MM.1S (cell line): Measurements from ENCODE around the gene CTSW.

Experiments
- DNase-seq: peaks from one replicate; pipeline ENCODE4 v3.0.0-alpha.2; 2015
- H2AFZ ChIP-seq: fragments of 300-600 bp; sonication (generic); 2 replicates; pipeline ENCODE4 v1.6.0; 2016; ENCODE audit warnings: antibody characterized with exemption, low read length
- H3F3A ChIP-seq: fragments of 300-600 bp; sonication (generic); 2 replicates; pipeline ENCODE4 v1.6.1; 2016; ENCODE audit warnings: mild to moderate bottlenecking, antibody characterized with exemption, low read length, moderate library complexity, mixed read lengths; ENCODE audit not compliant: insufficient read depth
- H3K27ac ChIP-seq: fragments of 300-600 bp; sonication (generic); 2 replicates; pipeline ENCODE4 v1.5.1; 2016; ENCODE audit warnings: mild to moderate bottlenecking, low read length
- H3K27me3 ChIP-seq: fragments of 300-600 bp; sonication (generic); replicated peaks from 2 replicates; pipeline ENCODE4 v1.6.0; 2016; ENCODE audit warnings: low read length; ENCODE audit not compliant: insufficient read depth
- H3K36me3 ChIP-seq: fragments of 300-600 bp; sonication (generic); replicated peaks from 2 replicates; pipeline ENCODE4 v1.6.1; 2016; ENCODE audit warnings: mild to moderate bottlenecking, low read length, mixed read lengths; ENCODE audit not compliant: insufficient read depth
- H3K4me1 ChIP-seq: fragments of 300-600 bp; sonication (generic); 2 replicates; pipeline ENCODE4 v1.6.1; 2016; ENCODE audit warnings: low read length, mixed read lengths
- H3K4me2 ChIP-seq: fragments of 300-600 bp; sonication (generic); 2 replicates; pipeline ENCODE4 v1.6.0; 2016; ENCODE audit warnings: low read depth, low read length
- H3K4me3 ChIP-seq: fragments of 300-600 bp; sonication (generic); 2 replicates; pipeline ENCODE4 v1.5.1; 2016; ENCODE audit warnings: low read length, mixed read lengths
- H3K79me2 ChIP-seq: fragments of 300-600 bp; sonication (generic); 2 replicates; pipeline ENCODE4 v1.6.1; 2016; ENCODE audit warnings: mixed run types, low read length, mixed read lengths
- H3K9ac ChIP-seq: fragments of 300-600 bp; sonication (generic); 2 replicates; pipeline ENCODE4 v1.6.1; 2016; ENCODE audit warnings: low read length, mixed read lengths
- H3K9me2 ChIP-seq: fragments of 300-600 bp; sonication (generic); replicated peaks from 2 replicates; pipeline ENCODE4 v1.6.1; 2016; ENCODE audit warnings: mild to moderate bottlenecking, low read length, mixed read lengths; ENCODE audit not compliant: insufficient read depth
- H3K9me3 ChIP-seq: fragments of 300-600 bp; sonication (generic); replicated peaks from 2 replicates; pipeline ENCODE4 v1.6.1; 2016; ENCODE audit warnings: mild to moderate bottlenecking, low read length, mixed read lengths; ENCODE audit not compliant: insufficient read depth
- H4K20me1 ChIP-seq: fragments of 300-600 bp; sonication (generic); 2 replicates; pipeline ENCODE4 v1.6.1; 2016; ENCODE audit warnings: mild to moderate bottlenecking, low read length, moderate library complexity, mixed read lengths; ENCODE audit not compliant: insufficient read depth
- EZH2 ChIP-seq: fragments of 300-600 bp; sonication (generic); optimal IDR thresholded peaks from 2 replicates; pipeline ENCODE3; 2017; ENCODE audit warnings: low read depth, mild to moderate bottlenecking, antibody characterized with exemption, low read length, mixed read lengths
- EZH2phosphoT487 ChIP-seq: fragments of 300-600 bp; sonication (generic); IDR thresholded peaks from 2 replicates; pipeline ENCODE4 v1.6.1; 2018; ENCODE audit warnings: antibody characterized with exemption, low read length
- TF ChIP-seq, protein P1 (sequence below): fragments of 300-600 bp; sonication (generic); IDR thresholded peaks from 2 replicates; pipeline ENCODE4 v1.5.1; 2016; ENCODE audit warnings: antibody characterized with exemption, low read length, mixed read lengths

CTSW gene

DNA sequence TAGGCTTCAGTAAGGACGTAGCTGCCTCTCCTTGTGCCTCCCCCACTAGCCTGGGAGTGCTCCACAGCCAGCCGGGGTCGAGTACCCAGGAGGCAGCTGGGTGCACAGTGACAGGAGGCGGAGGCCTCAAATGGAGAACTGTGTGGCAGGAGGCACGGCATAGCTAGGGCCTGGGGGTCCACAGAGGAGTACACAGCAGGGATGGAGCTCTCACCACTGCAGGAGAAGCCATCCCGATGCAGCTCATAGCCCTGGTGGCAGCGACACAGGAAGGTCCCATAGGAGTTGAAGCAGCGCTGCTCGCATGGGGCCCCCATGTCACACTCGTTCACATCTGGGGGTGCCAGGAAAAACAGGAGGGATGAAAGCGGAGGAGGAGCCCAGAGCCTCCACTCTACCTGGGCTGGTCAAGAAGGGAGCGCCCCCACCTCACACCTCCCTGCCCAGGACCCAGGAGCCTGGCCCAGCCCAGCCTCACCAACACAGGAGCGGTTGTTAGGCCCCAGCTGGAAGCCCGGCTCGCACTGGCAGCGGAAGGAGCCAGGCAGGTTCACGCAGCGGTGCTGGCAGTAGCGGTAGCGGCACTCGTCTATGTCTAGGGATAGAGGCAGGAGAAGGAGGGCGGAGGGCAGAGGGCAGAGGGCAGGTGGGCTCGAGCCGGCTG, 9.9 kb upstream of the CTSW start:
- TF ChIP-seq EZH2phosphoT487 = no peak
- Histone ChIP-seq H3K9me2 (no peaks in the 10 kb centered on the region), H3K27ac (no peak overlapping the region), H3K36me3 (no peaks in the 10 kb centered on the region; the same call in 1 of the 2 replicates), H4K20me1 (no peaks in the 10 kb centered on the region), H3F3A (no peaks in the 10 kb centered on the region; the same call in 1 of the 2 replicates), H3K4me3 (no peak overlapping the region), H3K9me3 (no peaks in the 10 kb centered on the region), H2AFZ (no peak overlapping the region), H3K79me2 (no peaks in the 10 kb centered on the region), H3K4me2 (no peak overlapping the region), H3K27me3 (no peaks in the 10 kb centered on the region), H3K4me1 (0 out of 2 replicates have a peak, but pooled peaks cover 4% of the 10 kb centered on the region), H3K9ac (no peak overlapping the region)
- DNase-seq = no peak

DNA sequence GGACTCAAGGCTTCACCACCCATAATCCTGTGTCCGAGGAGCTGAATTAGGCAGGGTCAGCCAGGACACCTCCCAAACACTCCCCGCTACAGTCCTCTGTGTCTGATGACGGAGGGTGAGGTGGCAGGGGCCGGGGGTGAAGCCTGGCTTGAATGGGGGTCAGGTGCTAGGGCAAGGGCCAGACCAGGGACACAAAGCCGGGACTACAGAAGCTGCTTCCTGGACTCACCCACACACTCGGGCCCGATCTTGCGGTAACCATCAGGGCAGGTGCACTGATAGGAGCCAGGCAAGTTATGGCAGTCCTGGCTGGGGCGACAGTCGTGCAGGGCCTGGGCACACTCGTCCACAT, 9.4 kb upstream of the CTSW start:
- no peaks in the 10 kb centered on the region for H3K9me3 ChIP-seq
- no peaks in the 10 kb centered on the region for H4K20me1 ChIP-seq
- H3K27me3 ChIP-seq = no peaks in the 10 kb centered on the region
- no peak overlapping the region for H2AFZ ChIP-seq
- no peaks in the 10 kb centered on the region for H3K9me2 ChIP-seq
- H3K4me3 ChIP-seq = no peak overlapping the region
- TF ChIP-seq EZH2phosphoT487 (no peak), EZH2 (no peak)
- TF ChIP-seq, protein P1, sequence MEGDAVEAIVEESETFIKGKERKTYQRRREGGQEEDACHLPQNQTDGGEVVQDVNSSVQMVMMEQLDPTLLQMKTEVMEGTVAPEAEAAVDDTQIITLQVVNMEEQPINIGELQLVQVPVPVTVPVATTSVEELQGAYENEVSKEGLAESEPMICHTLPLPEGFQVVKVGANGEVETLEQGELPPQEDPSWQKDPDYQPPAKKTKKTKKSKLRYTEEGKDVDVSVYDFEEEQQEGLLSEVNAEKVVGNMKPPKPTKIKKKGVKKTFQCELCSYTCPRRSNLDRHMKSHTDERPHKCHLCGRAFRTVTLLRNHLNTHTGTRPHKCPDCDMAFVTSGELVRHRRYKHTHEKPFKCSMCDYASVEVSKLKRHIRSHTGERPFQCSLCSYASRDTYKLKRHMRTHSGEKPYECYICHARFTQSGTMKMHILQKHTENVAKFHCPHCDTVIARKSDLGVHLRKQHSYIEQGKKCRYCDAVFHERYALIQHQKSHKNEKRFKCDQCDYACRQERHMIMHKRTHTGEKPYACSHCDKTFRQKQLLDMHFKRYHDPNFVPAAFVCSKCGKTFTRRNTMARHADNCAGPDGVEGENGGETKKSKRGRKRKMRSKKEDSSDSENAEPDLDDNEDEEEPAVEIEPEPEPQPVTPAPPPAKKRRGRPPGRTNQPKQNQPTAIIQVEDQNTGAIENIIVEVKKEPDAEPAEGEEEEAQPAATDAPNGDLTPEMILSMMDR = no peak
- H3F3A ChIP-seq = no peaks in the 10 kb centered on the region; the same call in 1 of the 2 replicates
- no peaks in the 10 kb centered on the region for H3K36me3 ChIP-seq
- H3K4me1 ChIP-seq = 0 out of 2 replicates have a peak, but pooled peaks cover 4% of the 10 kb centered on the region
- no peak overlapping the region for H3K4me2 ChIP-seq
- H3K79me2 ChIP-seq = no peaks in the 10 kb centered on the region
- H3K27ac ChIP-seq = no peak overlapping the region
- DNase-seq = no peak
- no peak overlapping the region for H3K9ac ChIP-seq

- Histone ChIP-seq H2AFZ (no peak overlapping the region), H4K20me1 (no peaks in the 10 kb centered on the region), H3F3A (no peaks in the 10 kb centered on the region; the same call in 1 of the 2 replicates), H3K79me2 (no peaks in the 10 kb centered on the region), H3K9me3 (no peaks in the 10 kb centered on the region), H3K27me3 (no peaks in the 10 kb centered on the region), H3K4me1 (0 out of 2 replicates have a peak, but pooled peaks cover 4% of the 10 kb centered on the region), H3K9me2 (no peaks in the 10 kb centered on the region), H3K4me2 (no peak overlapping the region), H3K4me3 (no peak overlapping the region), H3K36me3 (no peaks in the 10 kb centered on the region), H3K9ac (no peak overlapping the region), H3K27ac (no peak overlapping the region)
- DNase-seq = peak; percentile 3
- TF ChIP-seq, protein P1 = no peak
- TF ChIP-seq EZH2phosphoT487 (no peak), EZH2 (no peak)
Measured at GRCh38 chr11:65870706-65871681, 8.6 kb upstream of the CTSW start.
